ENCODE results near the gene LIN28B. TPM values are rescaled to one million over a fixed set of nuclear protein-coding genes. Genes with fewer than 3 reads are reported as not detected.

LIN28B gene
- total RNA-seq, 1 donor from 2014 or later, result 73.2 TPM

DNA sequence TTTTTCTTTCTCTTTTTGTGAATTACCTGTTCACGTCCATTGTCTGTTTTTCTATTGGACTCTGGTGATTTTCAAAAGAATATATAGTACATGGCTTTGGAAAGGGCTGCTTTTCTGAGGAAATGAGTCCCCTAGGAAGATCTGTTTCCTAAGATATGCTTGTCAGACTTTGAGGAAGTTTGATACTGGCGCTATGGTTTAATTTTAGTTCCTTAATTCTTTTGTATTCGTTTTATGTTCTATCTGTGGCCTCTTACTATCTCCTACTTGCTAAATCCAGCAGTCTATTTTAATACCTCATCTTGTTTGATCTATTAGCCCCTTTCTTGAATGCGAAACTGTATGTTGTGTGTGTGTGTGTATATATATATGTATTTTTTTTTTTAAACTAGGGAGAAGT lies 101.9 kb downstream of the LIN28B start:
- Mint-ChIP-seq H3K4me1 (peaks cover 30% of the 10 kb centered on the region), H3K4me3 (no peak overlapping the region), H3K27ac (ENCODE audit: unreplicated experiment) (no peak overlapping the region), H3K36me3 (ENCODE audit: low read depth) (peaks cover 23% of the 10 kb centered on the region), H3K9me3 (no peaks in the 10 kb centered on the region), H3K27me3 (ENCODE audit: low read depth) (no peaks in the 10 kb centered on the region)
- TF ChIP-seq, protein P1, sequence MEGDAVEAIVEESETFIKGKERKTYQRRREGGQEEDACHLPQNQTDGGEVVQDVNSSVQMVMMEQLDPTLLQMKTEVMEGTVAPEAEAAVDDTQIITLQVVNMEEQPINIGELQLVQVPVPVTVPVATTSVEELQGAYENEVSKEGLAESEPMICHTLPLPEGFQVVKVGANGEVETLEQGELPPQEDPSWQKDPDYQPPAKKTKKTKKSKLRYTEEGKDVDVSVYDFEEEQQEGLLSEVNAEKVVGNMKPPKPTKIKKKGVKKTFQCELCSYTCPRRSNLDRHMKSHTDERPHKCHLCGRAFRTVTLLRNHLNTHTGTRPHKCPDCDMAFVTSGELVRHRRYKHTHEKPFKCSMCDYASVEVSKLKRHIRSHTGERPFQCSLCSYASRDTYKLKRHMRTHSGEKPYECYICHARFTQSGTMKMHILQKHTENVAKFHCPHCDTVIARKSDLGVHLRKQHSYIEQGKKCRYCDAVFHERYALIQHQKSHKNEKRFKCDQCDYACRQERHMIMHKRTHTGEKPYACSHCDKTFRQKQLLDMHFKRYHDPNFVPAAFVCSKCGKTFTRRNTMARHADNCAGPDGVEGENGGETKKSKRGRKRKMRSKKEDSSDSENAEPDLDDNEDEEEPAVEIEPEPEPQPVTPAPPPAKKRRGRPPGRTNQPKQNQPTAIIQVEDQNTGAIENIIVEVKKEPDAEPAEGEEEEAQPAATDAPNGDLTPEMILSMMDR (conservative IDR thresholded peaks at IDR 0.05), result no peak
- no peak for DNase-seq (ENCODE audit: low read depth, low spot score)

DNA sequence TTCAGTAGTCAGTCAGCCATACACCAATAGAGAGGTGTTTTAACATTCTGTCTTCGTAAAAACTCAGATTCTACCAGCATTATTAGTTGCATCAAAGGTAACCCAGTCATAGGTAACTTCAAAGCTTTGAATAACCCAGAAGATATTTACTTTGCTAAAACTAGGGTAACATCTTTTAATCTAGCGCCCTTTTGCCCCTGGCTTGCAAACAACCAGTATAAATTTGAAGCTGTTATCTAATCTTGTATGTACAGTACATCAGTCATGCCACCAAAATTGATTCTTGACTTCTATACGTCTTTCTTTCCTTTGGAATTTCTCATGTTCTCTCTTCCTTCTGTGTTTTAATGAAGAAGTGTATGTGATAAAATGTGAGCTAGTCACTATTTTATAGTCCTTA lies 109.3 kb downstream of the LIN28B start:
- Mint-ChIP-seq H3K4me1 (peaks cover 16% of the 10 kb centered on the region), H3K4me3 (no peak overlapping the region), H3K36me3 (ENCODE audit: low read depth) (peaks cover 8% of the 10 kb centered on the region), H3K27ac (ENCODE audit: unreplicated experiment) (no peak overlapping the region), H3K9me3 (no peaks in the 10 kb centered on the region), H3K27me3 (ENCODE audit: low read depth) (no peaks in the 10 kb centered on the region)
- no peak for DNase-seq (ENCODE audit: low read depth, low spot score)
- TF ChIP-seq, protein P1 (conservative IDR thresholded peaks at IDR 0.05), result no peak

DNA sequence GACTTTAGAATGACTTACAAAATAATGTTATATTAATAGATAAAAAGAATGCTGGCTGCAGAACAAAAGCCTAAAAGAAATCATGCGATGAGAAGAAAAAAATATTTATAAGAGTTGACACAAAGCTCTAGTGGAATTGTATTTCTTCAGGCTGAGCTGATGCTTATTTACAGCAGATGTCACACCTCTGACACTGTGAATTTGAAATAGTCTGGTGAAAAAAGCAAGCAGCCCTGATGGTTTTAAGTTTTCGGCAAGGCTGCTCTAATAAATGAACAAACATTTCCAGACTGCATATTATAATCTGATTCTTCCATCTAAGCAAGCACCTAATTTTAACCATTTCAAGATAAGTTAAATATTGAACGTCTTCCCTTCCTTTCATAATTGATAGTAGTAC lies 109.9 kb downstream of the LIN28B start:
- Mint-ChIP-seq H3K27me3 (ENCODE audit: low read depth) (no peaks in the 10 kb centered on the region), H3K4me3 (no peak overlapping the region), H3K36me3 (ENCODE audit: low read depth) (peaks cover 8% of the 10 kb centered on the region), H3K4me1 (peaks cover 19% of the 10 kb centered on the region), H3K27ac (ENCODE audit: unreplicated experiment) (no peak overlapping the region), H3K9me3 (no peaks in the 10 kb centered on the region)
- TF ChIP-seq, protein P1 (conservative IDR thresholded peaks at IDR 0.05), result no peak
- DNase-seq (ENCODE audit: low read depth, low spot score), result no peak

DNA sequence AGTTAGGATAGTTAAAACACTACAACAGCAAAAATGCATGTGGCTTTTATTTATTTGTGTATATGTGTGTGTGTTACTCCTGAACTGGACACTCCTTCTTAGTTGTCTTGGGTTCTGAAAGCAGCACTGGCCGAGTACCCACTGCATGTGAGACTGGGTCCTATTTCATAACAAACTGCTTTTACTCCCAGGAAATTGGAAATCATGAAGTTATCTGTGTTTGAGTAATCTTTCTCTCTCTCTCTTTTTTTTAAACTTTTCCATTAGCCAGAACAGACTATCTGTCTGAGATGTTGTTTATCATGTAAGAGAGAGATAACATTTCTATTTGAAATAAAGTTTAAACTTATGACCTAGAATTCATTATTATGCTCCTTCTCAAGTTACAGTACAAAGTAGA lies 110.4 kb downstream of the LIN28B start:
- Mint-ChIP-seq H3K4me3 (no peak overlapping the region), H3K9me3 (no peaks in the 10 kb centered on the region), H3K27me3 (ENCODE audit: low read depth) (no peaks in the 10 kb centered on the region), H3K36me3 (ENCODE audit: low read depth) (peaks cover 6% of the 10 kb centered on the region), H3K4me1 (peaks cover 20% of the 10 kb centered on the region), H3K27ac (ENCODE audit: unreplicated experiment) (no peak overlapping the region)
- no peak for DNase-seq (ENCODE audit: low read depth, low spot score)
- TF ChIP-seq, protein P1 (conservative IDR thresholded peaks at IDR 0.05), result no peak

DNA sequence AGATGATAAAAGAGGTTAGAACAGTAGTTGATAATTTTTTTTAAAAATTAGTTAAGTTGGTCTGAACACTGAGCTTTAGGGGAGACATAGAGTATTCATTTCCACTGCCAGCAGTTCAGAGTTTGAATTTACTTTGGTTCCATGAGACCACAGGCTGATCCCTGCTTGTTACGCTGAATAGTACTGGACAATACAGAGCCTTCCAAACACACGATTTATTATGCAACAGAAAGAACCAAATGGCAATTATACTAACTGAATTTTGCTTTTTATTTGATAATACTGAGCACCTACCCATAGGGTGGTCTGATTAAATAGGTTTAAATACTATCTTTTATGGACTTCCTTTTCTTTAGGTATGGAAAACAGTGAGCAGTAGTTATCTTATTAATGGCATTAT lies 111.5 kb downstream of the LIN28B start:
- no peak overlapping the region for H3K27ac Mint-ChIP-seq (ENCODE audit: unreplicated experiment)
- TF ChIP-seq, protein P1 (conservative IDR thresholded peaks at IDR 0.05), result no peak
- no peak overlapping the region for H3K4me3 Mint-ChIP-seq
- no peak for DNase-seq (ENCODE audit: low read depth, low spot score)
- H3K9me3 Mint-ChIP-seq, result no peaks in the 10 kb centered on the region
- H3K4me1 Mint-ChIP-seq, result peaks cover 24% of the 10 kb centered on the region
- H3K36me3 Mint-ChIP-seq (ENCODE audit: low read depth), result peaks cover 6% of the 10 kb centered on the region
- H3K27me3 Mint-ChIP-seq (ENCODE audit: low read depth), result no peaks in the 10 kb centered on the region
